ENCODE measurements around the gene ASTN2. TPM values are rescaled to one million over a fixed set of nuclear protein-coding genes. Genes with fewer than 3 reads are reported as not detected.

Gene ASTN2
- total and polyA plus RNA-seq, 2 donors (not counting 3 experiments of a cell fraction or from before 2014, with no cell fraction given) = 1.0 to 1.9 TPM

GRCh38 chr9:116721944-116722343 lies 692.9 kb downstream of the ASTN2 start:
- BruUV-seq (replicated peaks) = no TSS peak
- H3K9ac ChIP-seq (replicated peaks; ENCODE audit: extremely low read depth, insufficient read depth, low read length) = no peak overlapping the region
- H3K4me2 ChIP-seq (ENCODE audit: insufficient read depth, low read length) = no peak overlapping the region
- H3K79me2 ChIP-seq (ENCODE audit: control insufficient read depth, insufficient read depth, low read length) = no peaks in the 10 kb centered on the region
- no peak for TF ChIP-seq JUN (IDR thresholded peaks at IDR 0.05; ENCODE audit: borderline replicate concordance, insufficient read depth, insufficient read length, low read depth)
- no peak for TF ChIP-seq POLR2AphosphoS5 (IDR thresholded peaks at IDR 0.05; ENCODE audit: insufficient read depth, low read depth, low read length)
- no peak for TF ChIP-seq MYC (IDR thresholded peaks at IDR 0.05; ENCODE audit: low read depth, low read length)
- TF ChIP-seq EZH2 (IDR thresholded peaks at IDR 0.05; ENCODE audit: borderline replicate concordance, low read depth, low read length, severe bottlenecking) = no peak
- TF ChIP-seq GATA2 (IDR thresholded peaks at IDR 0.05; ENCODE audit: insufficient read depth, insufficient read length, low read depth, low read length) = no peak
- no peak for TF ChIP-seq POLR2A (IDR thresholded peaks at IDR 0.05; ENCODE audit: low read depth, low read length)
- TF ChIP-seq MAX (IDR thresholded peaks at IDR 0.05; ENCODE audit: insufficient read depth, insufficient read length) = no peak
- no peak for TF ChIP-seq FOS (IDR thresholded peaks at IDR 0.05; ENCODE audit: borderline replicate concordance, insufficient read depth, low read length)
- TF ChIP-seq CTCF (IDR thresholded peaks at IDR 0.05; ENCODE audit: extremely low read depth in 1 of 2, insufficient read depth in 1 of 2, low read depth in 1 of 2, low read length in 2 of 2) = no peak
- intact Hi-C loops (cut with micrococcal nuclease) (no loop called here), dilution Hi-C loops (cut with MboI; ENCODE audit: extremely low pct_ligation_motif_present, low sequenced_read_pairs) (no loop called here)
- H3K4me1 ChIP-seq (ENCODE audit: control insufficient read depth, extremely low read depth, insufficient read depth, low read length) = no peaks in the 10 kb centered on the region
- H3K27me3 ChIP-seq (ENCODE audit: control insufficient read depth in 2 of 2, insufficient read depth in 2 of 2, low read length in 2 of 2) = no peaks in the 10 kb centered on the region
- H2AFZ ChIP-seq (ENCODE audit: low read depth, low read length) = no peak overlapping the region
- FAIRE-seq = no peak
- H4K20me1 ChIP-seq (replicated peaks; ENCODE audit: control insufficient read depth, extremely low read depth, insufficient read depth, low read length) = no peaks in the 10 kb centered on the region
- no peaks in the 10 kb centered on the region for H3K9me1 ChIP-seq (replicated peaks; ENCODE audit: control insufficient read depth, extremely low read depth, insufficient read depth, low read length)
- no peaks in the 10 kb centered on the region for H3K36me3 ChIP-seq (ENCODE audit: control insufficient read depth in 2 of 2, extremely low read depth in 1 of 2, insufficient read depth in 2 of 2, low read length in 2 of 2)
- POLR2A ChIA-PET = no interaction called here
- CTCF ChIA-PET = interaction anchor here (0.6 to 1.3 kb wide), 2 partner anchors 15 to 140 kb away, joined by 3 read pairs; no protein-coding TSS in a partner anchor
- no peak for DNase-seq (ENCODE audit: low read depth, low spot score)
- H3K9me3 ChIP-seq (replicated peaks; ENCODE audit: control insufficient read depth, insufficient read depth, low read length) = no peaks in the 10 kb centered on the region
- H3K27ac ChIP-seq (ENCODE audit: insufficient read depth, low read depth, low read length) = no peak overlapping the region
- H3K4me3 ChIP-seq (replicated peaks in 1 of 3; ENCODE audit: insufficient read depth in 1 of 3, low read depth in 1 of 3, low read length in 3 of 3) = no peak overlapping the region

All from endothelial cell of umbilical vein (primary cell).